HG02798 (cell line): ENCODE data around the gene MME.
"Not testable (repeated sequence)": the region's sequence is repeated elsewhere in the genome, so short reads cannot be mapped to it uniquely, and the experiment has no call there.

Experiments used
- ATAC-seq: cut with Tn5 transposase; IDR thresholded peaks from one replicate; pipeline ENCODE4 v1.9.1; 2021; ENCODE audit warnings: mild to moderate bottlenecking; ENCODE audit not compliant: unreplicated experiment, poor library complexity

The MME gene

GRCh38 chr3:155188031-155188430 is 107.9 kb downstream of the MME start:
- ATAC-seq: no peak

GRCh38 chr3:155189478-155189877 is 109.4 kb downstream of the MME start:
- no peak for ATAC-seq

- no peak for ATAC-seq
Measured at GRCh38 chr3:155190691-155191090, 110.6 kb downstream of the MME start.

GRCh38 chr3:155192957-155193746 is 113.0 kb downstream of the MME start:
- no peak for ATAC-seq

GRCh38 chr3:155193868-155194267 is 113.7 kb downstream of the MME start:
- no peak for ATAC-seq

GRCh38 chr3:155194973-155195957 is 115.1 kb downstream of the MME start:
- no peak for ATAC-seq

- no peak for ATAC-seq
Measured at GRCh38 chr3:155196131-155197021, 116.3 kb downstream of the MME start.

- ATAC-seq: no peak
Measured at GRCh38 chr3:155197786-155198185, 117.7 kb downstream of the MME start.

GRCh38 chr3:155202626-155203025 is 122.5 kb downstream of the MME start:
- no peak for ATAC-seq

- no peak for ATAC-seq
Measured at GRCh38 chr3:155204851-155205250, 124.7 kb downstream of the MME start.

GRCh38 chr3:155208183-155208800 is 128.2 kb downstream of the MME start:
- ATAC-seq: no peak

GRCh38 chr3:155210736-155211135 is 130.6 kb downstream of the MME start:
- ATAC-seq: no peak

- no peak for ATAC-seq
Measured at GRCh38 chr3:155211266-155211665, 131.1 kb downstream of the MME start.

GRCh38 chr3:155211940-155212339 is 131.8 kb downstream of the MME start:
- no peak for ATAC-seq

GRCh38 chr3:155216007-155216406 is 135.9 kb downstream of the MME start:
- ATAC-seq: not testable (repeated sequence)

- no peak for ATAC-seq
Measured at GRCh38 chr3:155217591-155217990, 137.5 kb downstream of the MME start.

- no peak for ATAC-seq
Measured at GRCh38 chr3:155218462-155218861, 138.3 kb downstream of the MME start.

- ATAC-seq: no peak
Measured at GRCh38 chr3:155219106-155219505, 139.0 kb downstream of the MME start.

- no peak for ATAC-seq
Measured at GRCh38 chr3:155225417-155225816, 145.3 kb downstream of the MME start.

- no peak for ATAC-seq
Measured at GRCh38 chr3:155227141-155227540, 147.0 kb downstream of the MME start.
